Kidney epithelial cell (primary cell): ENCODE data around the gene KLRC4. TPM values are rescaled to one million over a fixed set of nuclear protein-coding genes. Genes with fewer than 3 reads are reported as not detected.
"Not testable (repeated sequence)": the region's sequence is repeated elsewhere in the genome, so short reads cannot be mapped to it uniquely, and the experiment has no call there.

Experiments used
- DNase-seq: peaks from one replicate; pipeline ENCODE4 v3.0.0-alpha.2; 2010; ENCODE audit warnings: low read depth
- H3K27me3 ChIP-seq: 2 replicates; pipeline ENCODE4 v1.6.0; 2011; ENCODE audit warnings: low read length; ENCODE audit not compliant: control insufficient read depth, insufficient read depth
- H3K36me3 ChIP-seq: 2 replicates; pipeline ENCODE4 v1.5.1; 2011; ENCODE audit warnings: low read length; ENCODE audit not compliant: control insufficient read depth, insufficient read depth
- H3K4me3 ChIP-seq: 2 replicates; pipeline ENCODE4 v1.5.1; 2011; ENCODE audit warnings: low read depth, mild to moderate bottlenecking, control low read depth, low read length
- total RNA-seq: library from RNA; depleted of rRNA; stranded (reverse); fragments of >200 nt; gene quantifications from 2 replicates; pipeline ENCODE4 v1.2.3, GENCODE V29; 2015
- TF ChIP-seq, protein P1 (sequence below): IDR thresholded peaks from 2 replicates; pipeline ENCODE4 v1.5.1; 2011; ENCODE audit warnings: mild to moderate bottlenecking, moderate library complexity, low read length, control low read depth, inconsistent platforms; ENCODE audit not compliant: insufficient read depth, poor library complexity, severe bottlenecking

KLRC4 gene
- total RNA-seq, 1 donor from 2014 or later, result not detected

DNA sequence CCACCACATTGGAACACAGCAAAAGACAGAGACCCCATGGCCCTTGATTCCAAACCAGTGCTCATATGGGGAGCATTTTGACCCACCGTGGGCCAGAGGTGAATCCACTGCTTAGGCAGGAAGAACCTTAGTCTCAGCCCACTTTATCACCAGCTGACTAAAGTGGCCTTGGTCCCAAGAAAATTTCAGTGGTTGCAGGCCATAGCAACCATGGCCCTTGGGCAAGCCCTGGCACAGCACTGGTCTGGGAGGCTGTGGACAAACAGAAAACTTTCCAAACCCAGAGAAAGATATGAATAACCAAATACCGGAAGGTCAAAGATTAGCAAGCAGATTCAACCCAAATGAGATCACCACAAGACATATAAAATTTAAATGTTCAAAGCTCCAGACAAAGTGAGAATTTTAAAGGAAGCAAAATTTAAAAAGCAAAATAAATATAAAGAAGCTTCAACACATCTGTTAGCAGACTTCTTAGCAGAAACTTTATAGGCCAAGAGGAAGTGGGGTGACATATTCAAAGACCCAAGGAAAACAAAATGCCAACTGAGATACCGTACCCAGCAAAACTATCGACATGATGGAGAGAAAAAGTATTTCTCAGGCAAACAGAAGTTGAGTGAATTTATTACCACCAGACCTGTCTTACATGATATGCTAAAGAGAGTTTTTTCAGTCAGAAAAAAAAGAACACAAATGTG is 27.5 kb downstream of the KLRC4 start:
- TF ChIP-seq, protein P1, sequence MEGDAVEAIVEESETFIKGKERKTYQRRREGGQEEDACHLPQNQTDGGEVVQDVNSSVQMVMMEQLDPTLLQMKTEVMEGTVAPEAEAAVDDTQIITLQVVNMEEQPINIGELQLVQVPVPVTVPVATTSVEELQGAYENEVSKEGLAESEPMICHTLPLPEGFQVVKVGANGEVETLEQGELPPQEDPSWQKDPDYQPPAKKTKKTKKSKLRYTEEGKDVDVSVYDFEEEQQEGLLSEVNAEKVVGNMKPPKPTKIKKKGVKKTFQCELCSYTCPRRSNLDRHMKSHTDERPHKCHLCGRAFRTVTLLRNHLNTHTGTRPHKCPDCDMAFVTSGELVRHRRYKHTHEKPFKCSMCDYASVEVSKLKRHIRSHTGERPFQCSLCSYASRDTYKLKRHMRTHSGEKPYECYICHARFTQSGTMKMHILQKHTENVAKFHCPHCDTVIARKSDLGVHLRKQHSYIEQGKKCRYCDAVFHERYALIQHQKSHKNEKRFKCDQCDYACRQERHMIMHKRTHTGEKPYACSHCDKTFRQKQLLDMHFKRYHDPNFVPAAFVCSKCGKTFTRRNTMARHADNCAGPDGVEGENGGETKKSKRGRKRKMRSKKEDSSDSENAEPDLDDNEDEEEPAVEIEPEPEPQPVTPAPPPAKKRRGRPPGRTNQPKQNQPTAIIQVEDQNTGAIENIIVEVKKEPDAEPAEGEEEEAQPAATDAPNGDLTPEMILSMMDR, result no peak
- Histone ChIP-seq H3K36me3 (no peaks in the 10 kb centered on the region), H3K4me3 (no peak overlapping the region), H3K27me3 (no peaks in the 10 kb centered on the region)
- DNase-seq, result no peak

DNA sequence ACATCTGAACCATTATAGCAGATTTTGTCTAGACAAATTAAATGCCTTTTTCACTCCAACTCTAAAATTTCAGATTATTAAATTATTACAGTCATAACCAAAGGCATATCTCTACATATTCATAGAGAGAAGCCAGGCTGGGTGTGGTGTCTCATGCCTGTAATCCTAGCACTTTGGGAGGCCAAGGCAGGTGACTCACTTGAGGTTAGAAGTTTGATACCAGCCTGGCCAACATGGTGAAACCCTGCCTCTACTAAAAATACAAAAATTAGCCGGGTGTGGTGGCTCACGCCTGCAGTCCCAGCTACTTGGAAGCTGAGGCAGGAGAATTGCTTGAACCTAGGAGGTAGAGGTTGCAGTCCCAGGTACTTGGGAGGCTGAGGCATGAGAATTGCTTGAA is 30.8 kb downstream of the KLRC4 start:
- not testable (repeated sequence) for H3K36me3 ChIP-seq, H3K4me3 ChIP-seq, H3K27me3 ChIP-seq, DNase-seq

DNA sequence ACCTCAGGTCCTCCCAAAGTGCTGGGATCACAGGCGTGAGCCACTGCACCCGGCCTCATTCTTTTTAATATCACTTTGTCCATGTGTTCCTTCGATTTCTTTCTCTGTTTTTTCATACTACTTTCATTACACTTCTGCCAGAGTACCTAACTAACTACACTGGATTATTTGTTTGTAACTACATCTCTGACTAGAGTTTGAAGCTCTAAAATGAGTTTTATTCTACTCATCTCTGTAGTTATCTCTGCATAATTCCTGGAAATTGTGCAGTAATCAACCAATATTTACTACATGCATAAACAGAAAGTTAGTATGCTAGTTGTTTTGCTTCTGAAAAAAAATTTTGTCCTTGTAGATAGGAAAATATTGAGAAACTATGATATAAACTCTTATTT is 34.9 kb downstream of the KLRC4 start:
- no peaks in the 10 kb centered on the region for H3K36me3 ChIP-seq
- TF ChIP-seq, protein P1, result no peak
- no peak for DNase-seq
- no peaks in the 10 kb centered on the region for H3K27me3 ChIP-seq
- no peak overlapping the region for H3K4me3 ChIP-seq

DNA sequence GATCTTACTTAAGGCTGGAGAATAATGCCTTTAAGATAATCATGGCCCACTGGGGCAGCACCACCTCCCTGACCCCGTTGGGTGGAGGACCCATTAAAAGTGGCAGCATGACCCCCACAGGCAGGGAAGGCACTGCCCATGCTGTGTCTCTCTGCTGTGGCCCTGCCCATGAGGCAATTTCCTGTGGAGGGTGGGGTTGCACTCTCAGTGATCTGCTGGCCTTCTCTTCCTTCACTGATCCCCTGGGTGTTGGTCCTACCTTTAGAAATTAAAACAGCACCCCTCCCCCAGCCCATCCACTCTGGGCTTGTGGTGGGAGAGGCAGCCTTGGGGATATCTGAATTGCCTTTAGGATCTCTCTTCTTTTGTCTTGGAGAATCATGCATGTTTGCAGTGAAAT is 37.0 kb downstream of the KLRC4 start:
- Histone ChIP-seq H3K4me3 (no peak overlapping the region), H3K36me3 (no peaks in the 10 kb centered on the region), H3K27me3 (no peaks in the 10 kb centered on the region)
- TF ChIP-seq, protein P1, result no peak
- no peak for DNase-seq

DNA sequence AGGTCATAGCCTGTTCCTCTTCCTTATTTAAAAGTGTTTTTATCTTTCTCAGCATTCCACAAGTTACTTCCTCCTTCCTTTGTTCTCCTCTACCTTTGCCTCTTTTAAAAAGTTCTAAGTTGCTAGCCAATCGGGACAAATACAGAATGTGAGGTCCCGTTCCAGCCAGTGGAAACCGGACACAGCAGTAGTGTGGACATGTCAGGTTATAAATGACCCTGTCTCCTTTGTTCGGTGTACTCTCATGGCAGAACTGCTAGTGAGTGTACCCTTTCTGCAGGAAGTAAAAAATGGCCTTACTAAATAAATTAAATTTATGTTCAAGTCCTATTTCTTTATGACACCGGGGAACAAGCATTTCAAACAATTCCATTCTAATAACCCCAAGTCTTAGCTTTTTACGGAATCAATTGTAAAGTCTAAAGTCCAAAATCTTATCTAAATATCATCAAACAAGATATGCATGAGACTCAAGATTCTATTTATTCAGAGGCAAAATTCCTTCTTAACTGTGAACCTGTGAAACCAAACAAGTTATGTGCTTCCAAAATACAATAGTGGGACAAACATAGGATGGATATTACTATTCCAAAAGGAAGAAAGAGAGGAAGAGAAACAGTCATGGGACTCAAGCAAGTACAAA is 37.5 kb downstream of the KLRC4 start:
- not testable (repeated sequence) for H3K4me3 ChIP-seq

DNA sequence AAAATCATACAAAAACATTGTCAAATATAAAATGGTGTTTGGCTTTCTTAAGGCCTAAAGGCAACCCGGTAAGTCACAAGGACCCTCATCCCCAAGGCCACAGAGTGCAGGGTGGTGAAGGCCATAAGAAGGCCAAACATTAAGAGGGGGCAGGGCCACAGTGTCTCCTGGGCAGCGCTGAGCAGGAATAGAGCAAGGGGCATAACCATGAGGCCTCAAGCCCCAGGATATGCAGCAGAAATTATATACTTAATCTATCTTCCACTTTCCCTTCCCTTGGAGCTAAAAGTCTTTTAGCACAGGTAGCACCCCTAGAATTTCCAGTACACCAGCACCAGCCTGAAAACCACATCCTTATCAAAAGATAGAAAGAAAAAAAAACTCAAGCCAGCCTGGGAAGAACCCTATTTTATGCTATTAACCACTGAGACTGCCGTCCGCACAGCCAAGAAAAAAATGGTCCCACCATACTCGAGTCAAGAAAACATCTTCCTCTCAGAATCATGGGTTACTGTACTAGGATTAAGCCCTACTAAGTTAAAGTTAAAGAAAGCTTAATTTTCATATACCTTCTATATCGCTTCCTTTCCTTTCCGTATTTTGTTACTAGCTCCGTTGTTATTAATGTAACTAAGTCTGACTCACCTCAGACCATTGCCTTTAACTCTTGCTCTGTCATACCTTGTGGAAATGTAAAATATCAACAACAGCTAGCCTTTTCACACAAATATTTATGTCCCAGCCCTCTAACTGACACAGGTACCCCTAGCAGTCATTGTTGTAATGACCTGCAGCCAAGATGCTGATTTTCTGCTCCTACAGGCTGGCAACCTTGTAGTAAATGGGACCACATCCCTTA is 39.8 kb downstream of the KLRC4 start:
- no peak overlapping the region for H3K4me3 ChIP-seq
- no peaks in the 10 kb centered on the region for H3K36me3 ChIP-seq
- H3K27me3 ChIP-seq, result no peaks in the 10 kb centered on the region
- DNase-seq, result no peak
- TF ChIP-seq, protein P1, result no peak

More for the DNA sequence above, 37.5 kb downstream of the KLRC4 start:
- not testable (repeated sequence) for H3K27me3 ChIP-seq, H3K36me3 ChIP-seq, DNase-seq
